Stomach (tissue), 4 donors: Measurements from ENCODE around the gene SMIM3.

Experiments
- CTCF ChIP-seq, 7 experiments: fragments of 450-650 bp in 4 of 7; fragments of 200-600 bp in 3 of 7; sonication (generic) in 3 of 7; IDR thresholded peaks; one replicate each; pipeline ENCODE4 v1.5.1; 2016 to 2019; ENCODE audit warnings: antibody characterized with exemption in 7 of 7, control low read depth in 2 of 7, mild to moderate bottlenecking in 1 of 7
- EP300 ChIP-seq: sonication (generic); formaldehyde crosslinking; IDR thresholded peaks from one replicate; pipeline ENCODE4 v1.6.1; 2017; ENCODE audit warnings: antibody characterized with exemption
- POLR2A ChIP-seq, 4 donors: fragments of 450-650 bp; IDR thresholded peaks; one replicate each; pipeline ENCODE4 v1.6.1; 2016; ENCODE audit warnings: antibody characterized with exemption in 4 of 4, control low read depth in 2 of 4, mild to moderate bottlenecking in 1 of 4, moderate library complexity in 1 of 4
- POLR2AphosphoS5 ChIP-seq, 3 donors: sonication (generic); formaldehyde crosslinking; IDR thresholded peaks; one replicate each; pipeline ENCODE4 v1.6.1; 2016; ENCODE audit warnings: antibody characterized with exemption in 3 of 3

GRCh38 chr5:150836703-150837102 lies 58.1 kb downstream of the SMIM3 start:
- TF ChIP-seq POLR2A (IDR thresholded peaks at IDR 0.05) (no peak), CTCF (IDR thresholded peaks at IDR 0.05) (no peak), EP300 (no peak), POLR2AphosphoS5 (IDR thresholded peaks at IDR 0.05) (no peak)
